GM21381 (cell line): ENCODE data around the gene PTH.

Source experiments
- ATAC-seq: cut with Tn5 transposase; IDR thresholded peaks from one replicate; pipeline ENCODE4 v1.9.1; 2021; ENCODE audit warnings: mild to moderate bottlenecking, moderate library complexity; ENCODE audit not compliant: unreplicated experiment

PTH gene

GRCh38 chr11:13449522-13449921, 46.3 kb downstream of the PTH start:
- ATAC-seq = no peak

- ATAC-seq = no peak
These were observed 46.9 kb downstream of the PTH start for GRCh38 chr11:13448876-13449275.

DNA sequence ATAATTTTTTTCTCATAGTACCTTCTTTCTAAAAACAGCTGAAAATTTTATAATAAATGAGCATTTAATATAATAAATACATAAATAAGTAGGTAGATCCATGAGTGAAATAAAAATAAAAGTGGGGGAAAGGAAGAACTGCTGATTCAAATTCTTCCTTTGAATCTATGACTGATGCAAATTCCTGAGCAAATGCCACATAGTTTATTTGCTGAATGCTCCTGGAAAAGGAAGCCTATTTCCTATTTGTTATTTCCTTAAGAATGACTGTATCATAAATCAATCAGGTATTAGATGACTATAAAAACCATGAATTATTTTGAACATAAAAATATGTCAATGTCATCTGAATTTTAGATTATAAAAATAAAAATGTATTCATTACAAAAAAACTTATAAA, 49.4 kb downstream of the PTH start:
- no peak for ATAC-seq

- ATAC-seq = no peak
These were observed 50.2 kb downstream of the PTH start for GRCh38 chr11:13445588-13445987.
